PC-9 (cell line): ENCODE data around the gene GPR176. TPM values are rescaled to one million over a fixed set of nuclear protein-coding genes. Genes with fewer than 3 reads are reported as not detected.

Experiments
- BruUV-seq: library from RNA; stranded (reverse); fragments of 400-500 nt; replicated peaks from 2 replicates; lab custom pipeline; 2021; lab: Mats Ljungman, UMichigan
- CTCF ChIA-PET: fragments of 300-600 bp; sonication (Branson Sonifier 250); formaldehyde crosslinking; loops from one replicate; lab custom pipeline; 2022; ENCODE audit warnings: antibody characterized with exemption; lab: Charles Lee
- POLR2A ChIA-PET: fragments of 300-600 bp; sonication (Branson Sonifier 250); formaldehyde crosslinking; loops from one replicate; lab custom pipeline; 2022; ENCODE audit warnings: antibody characterized with exemption; ENCODE audit not compliant: unreplicated experiment; lab: Charles Lee
- DNase-seq, 2 experiments: peaks; one replicate each; pipeline versions ENCODE4 v3.0.0 to v3.0.0-alpha.2; 2015 to 2022; ENCODE audit warnings: mixed read lengths in 1 of 2
- H2AFZ ChIP-seq: fragments of 200-600 bp; sonication (generic); 2 replicates; pipeline ENCODE4 v1.8.1; 2017; ENCODE audit warnings: antibody characterized with exemption
- H3F3A ChIP-seq: fragments of 200-600 bp; sonication (generic); 2 replicates; pipeline ENCODE4 v1.8.1; 2017; ENCODE audit warnings: antibody characterized with exemption, mild to moderate bottlenecking, low read depth; ENCODE audit not compliant: insufficient read depth
- H3K27ac ChIP-seq: fragments of 200-600 bp; sonication (generic); 2 replicates; pipeline ENCODE4 v1.6.1; 2016; ENCODE audit warnings: mixed run types
- H3K27me3 ChIP-seq: fragments of 200-600 bp; sonication (generic); 2 replicates; pipeline ENCODE4 v1.6.1; 2016; ENCODE audit warnings: low read depth, mixed run types; ENCODE audit not compliant: insufficient read depth
- H3K36me3 ChIP-seq: fragments of 200-600 bp; sonication (generic); 2 replicates; pipeline ENCODE4 v1.6.1; 2016; ENCODE audit warnings: low read depth, mixed run types
- H3K4me1 ChIP-seq: fragments of 200-600 bp; sonication (generic); replicated peaks from 2 replicates; pipeline ENCODE4 v1.6.1; 2016; ENCODE audit warnings: mixed run types; ENCODE audit not compliant: insufficient read depth
- H3K4me2 ChIP-seq: fragments of 200-600 bp; sonication (generic); 2 replicates; pipeline ENCODE4 v1.6.1; 2017; ENCODE audit warnings: mixed run types
- H3K4me3 ChIP-seq: fragments of 200-600 bp; sonication (generic); 2 replicates; pipeline ENCODE4 v1.6.1; 2016; ENCODE audit warnings: mixed run types
- H3K79me2 ChIP-seq: fragments of 200-600 bp; sonication (generic); 2 replicates; pipeline ENCODE4 v1.6.1; 2017; ENCODE audit warnings: low read depth, mixed run types
- H3K9me2 ChIP-seq: fragments of 200-600 bp; sonication (generic); 2 replicates; pipeline ENCODE4 v1.8.1; 2017; ENCODE audit warnings: mild to moderate bottlenecking; ENCODE audit not compliant: insufficient read depth
- H3K9me3 ChIP-seq: fragments of 200-600 bp; sonication (generic); 2 replicates; pipeline ENCODE4 v1.8.1; 2016; ENCODE audit warnings: low read depth; ENCODE audit not compliant: insufficient read depth
- H4K20me1 ChIP-seq: fragments of 200-600 bp; sonication (generic); 2 replicates; pipeline ENCODE4 v1.8.1; 2017; ENCODE audit not compliant: insufficient read depth
- EZH2 ChIP-seq: fragments of 200-600 bp; sonication (generic); IDR thresholded peaks from 2 replicates; pipeline ENCODE4 v1.8.0; 2017; ENCODE audit warnings: antibody characterized with exemption, low read depth
- intact Hi-C: fragments of 100-400 bp; cut with micrococcal nuclease; formaldehyde crosslinking; loops from one replicate; pipeline ENCODE4 v1.10.0; 2022; ENCODE audit not compliant: unreplicated experiment
- total RNA-seq: library from RNA; stranded (reverse); gene quantifications from 2 replicates; pipeline ENCODE4 v1.2.3, GENCODE V29; 2021
- TF ChIP-seq, protein P1 (sequence below): fragments of 200-600 bp; sonication (generic); conservative IDR thresholded peaks from 2 replicates; pipeline ENCODE4 v1.6.1; 2017; ENCODE audit warnings: mixed run types, antibody characterized with exemption, mild to moderate bottlenecking, moderate library complexity

GPR176 gene
- total RNA-seq, 1 experiment from 2014 or later = 4.7 TPM

DNA sequence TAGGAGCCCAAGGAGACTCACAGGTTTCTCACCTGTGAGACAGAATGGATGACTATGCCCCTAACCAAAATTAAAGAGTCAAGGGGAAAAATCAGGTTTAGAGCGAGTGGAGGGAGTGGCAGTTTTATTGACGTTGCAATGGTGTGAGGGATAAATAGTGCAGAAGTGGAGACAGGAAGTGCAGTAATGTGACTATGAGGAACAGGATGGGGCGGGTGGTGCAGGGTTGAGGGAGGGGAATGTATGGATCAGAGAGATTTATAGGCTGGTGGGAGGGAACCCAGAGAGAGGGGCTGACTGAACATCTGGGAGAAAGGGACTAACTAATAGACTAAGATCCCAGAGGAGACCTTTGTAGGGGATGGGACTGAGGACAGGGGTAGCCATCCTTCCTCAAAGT lies 40.3 kb upstream of the GPR176 start:
- Histone ChIP-seq H3K4me2 (no peak overlapping the region), H3K36me3 (peaks cover 5% of the 10 kb centered on the region; the same call in 1 of the 2 replicates), H3F3A (no peaks in the 10 kb centered on the region), H4K20me1 (no peaks in the 10 kb centered on the region), H3K27ac (no peak overlapping the region), H3K27me3 (no peaks in the 10 kb centered on the region), H2AFZ (no peak overlapping the region), H3K4me1 (no peaks in the 10 kb centered on the region), H3K9me3 (no peaks in the 10 kb centered on the region), H3K4me3 (no peak overlapping the region), H3K79me2 (no peaks in the 10 kb centered on the region), H3K9me2 (no peaks in the 10 kb centered on the region)
- intact Hi-C loops = no loop called here
- DNase-seq = no peak
- no peak for TF ChIP-seq EZH2
- TF ChIP-seq, protein P1, sequence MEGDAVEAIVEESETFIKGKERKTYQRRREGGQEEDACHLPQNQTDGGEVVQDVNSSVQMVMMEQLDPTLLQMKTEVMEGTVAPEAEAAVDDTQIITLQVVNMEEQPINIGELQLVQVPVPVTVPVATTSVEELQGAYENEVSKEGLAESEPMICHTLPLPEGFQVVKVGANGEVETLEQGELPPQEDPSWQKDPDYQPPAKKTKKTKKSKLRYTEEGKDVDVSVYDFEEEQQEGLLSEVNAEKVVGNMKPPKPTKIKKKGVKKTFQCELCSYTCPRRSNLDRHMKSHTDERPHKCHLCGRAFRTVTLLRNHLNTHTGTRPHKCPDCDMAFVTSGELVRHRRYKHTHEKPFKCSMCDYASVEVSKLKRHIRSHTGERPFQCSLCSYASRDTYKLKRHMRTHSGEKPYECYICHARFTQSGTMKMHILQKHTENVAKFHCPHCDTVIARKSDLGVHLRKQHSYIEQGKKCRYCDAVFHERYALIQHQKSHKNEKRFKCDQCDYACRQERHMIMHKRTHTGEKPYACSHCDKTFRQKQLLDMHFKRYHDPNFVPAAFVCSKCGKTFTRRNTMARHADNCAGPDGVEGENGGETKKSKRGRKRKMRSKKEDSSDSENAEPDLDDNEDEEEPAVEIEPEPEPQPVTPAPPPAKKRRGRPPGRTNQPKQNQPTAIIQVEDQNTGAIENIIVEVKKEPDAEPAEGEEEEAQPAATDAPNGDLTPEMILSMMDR = no peak
- POLR2A ChIA-PET = no interaction called here
- no TSS peak for BruUV-seq
- CTCF ChIA-PET = no interaction called here

DNA sequence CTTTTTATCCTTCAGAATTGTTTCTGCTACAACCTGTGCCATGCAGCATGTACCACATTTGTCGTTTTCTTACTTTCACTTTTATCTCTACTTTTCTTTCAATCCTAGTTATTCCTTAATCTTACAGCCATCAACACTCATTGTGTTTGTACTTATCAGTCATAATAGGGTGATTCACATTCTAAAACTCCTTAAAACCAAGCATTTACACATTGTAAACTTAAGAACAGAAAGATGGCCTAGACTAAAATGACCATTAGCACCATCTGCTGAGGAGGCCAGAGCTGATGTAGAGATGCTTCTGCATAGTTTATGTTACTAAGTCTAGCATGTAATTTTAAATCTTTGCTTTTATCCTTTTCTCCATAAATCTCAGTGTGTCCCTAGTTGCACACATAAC lies 39.3 kb upstream of the GPR176 start:
- H3K36me3 ChIP-seq = 0 out of 2 replicates have a peak, but pooled peaks cover 9% of the 10 kb centered on the region

GRCh38 chr15:39957481-39957880 lies 37.4 kb upstream of the GPR176 start:
- no TSS peak for BruUV-seq
- no peaks in the 10 kb centered on the region for H3K79me2 ChIP-seq
- ChIA-PET CTCF (no interaction called here), POLR2A (interaction anchor here (0.7 kb wide), 1 partner anchor 1564 kb away, joined by 5 read pairs; no protein-coding TSS in a partner anchor)
- intact Hi-C loops = no loop called here
- H3K9me3 ChIP-seq = no peaks in the 10 kb centered on the region
- H3K4me3 ChIP-seq = no peak overlapping the region
- H3F3A ChIP-seq = no peaks in the 10 kb centered on the region
- H3K4me1 ChIP-seq = no peaks in the 10 kb centered on the region
- H3K27ac ChIP-seq = no peak overlapping the region
- H3K9me2 ChIP-seq = no peaks in the 10 kb centered on the region
- TF ChIP-seq, protein P1 = no peak
- no peak for TF ChIP-seq EZH2
- no peaks in the 10 kb centered on the region for H4K20me1 ChIP-seq
- H2AFZ ChIP-seq = no peak overlapping the region
- 0 out of 2 replicates have a peak, but pooled peaks cover 10% of the 10 kb centered on the region for H3K36me3 ChIP-seq
- DNase-seq = no peak
- no peak overlapping the region for H3K4me2 ChIP-seq
- H3K27me3 ChIP-seq = no peaks in the 10 kb centered on the region

More for the DNA sequence above, 39.3 kb upstream of the GPR176 start:
- H3K4me3 ChIP-seq = no peak overlapping the region
- H4K20me1 ChIP-seq = no peaks in the 10 kb centered on the region
- no peaks in the 10 kb centered on the region for H3K79me2 ChIP-seq
- H3K9me2 ChIP-seq = no peaks in the 10 kb centered on the region
- ChIA-PET CTCF (interaction anchor here (0.7 kb wide), 1 partner anchor 11 kb away, joined by 24 read pairs; no protein-coding TSS in a partner anchor), POLR2A (no interaction called here)
- no peaks in the 10 kb centered on the region for H3K9me3 ChIP-seq
- DNase-seq = no peak
- no peaks in the 10 kb centered on the region for H3K4me1 ChIP-seq
- no peak overlapping the region for H3K4me2 ChIP-seq
- no peaks in the 10 kb centered on the region for H3K27me3 ChIP-seq
- H2AFZ ChIP-seq = no peak overlapping the region
- TF ChIP-seq, protein P1 = no peak
- no peak for TF ChIP-seq EZH2
- BruUV-seq = no TSS peak
- H3K27ac ChIP-seq = no peak overlapping the region
- intact Hi-C loops = no loop called here
- no peaks in the 10 kb centered on the region for H3F3A ChIP-seq
